Tibial nerve (tissue), 4 donors: ENCODE data around the gene MBD3L2. TPM values are rescaled to one million over a fixed set of nuclear protein-coding genes. Genes with fewer than 3 reads are reported as not detected.
"Not testable (repeated sequence)": the region's sequence is repeated elsewhere in the genome, so short reads cannot be mapped to it uniquely, and the experiment has no call there.

Experiments used
- DNase-seq, 2 donors: peaks; one replicate each; pipeline ENCODE4 v3.0.0-alpha.2; 2019; ENCODE audit warnings: low spot score in 2 of 2
- H3K27ac ChIP-seq, 4 donors: fragments of 200-600 bp; sonication (generic) in 3 of 4; one replicate each; pipeline ENCODE4 v1.5.1; 2017 to 2019; ENCODE audit warnings: mild to moderate bottlenecking in 1 of 4
- H3K27me3 ChIP-seq, 2 donors: fragments of 200-600 bp; sonication (generic) in 1 of 2; one replicate each; pipeline versions ENCODE4 v1.5.1 to v1.6.0; 2017 to 2019
- H3K36me3 ChIP-seq, 3 donors: fragments of 200-600 bp; sonication (generic); one replicate each; pipeline ENCODE4 v1.5.1; 2018 to 2019
- H3K4me1 ChIP-seq, 4 donors: fragments of 200-600 bp; sonication (generic) in 3 of 4; one replicate each; pipeline ENCODE4 v1.5.1; 2017 to 2019
- H3K4me3 ChIP-seq, 4 donors: fragments of 200-600 bp; sonication (generic) in 3 of 4; one replicate each; pipeline ENCODE4 v1.5.1; 2017 to 2019; ENCODE audit warnings: mild to moderate bottlenecking in 1 of 4, moderate library complexity in 1 of 4
- H3K9me3 ChIP-seq, 4 donors: fragments of 200-600 bp; sonication (generic) in 3 of 4; one replicate each; pipeline ENCODE4 v1.5.1; 2017 to 2019
- CTCF ChIP-seq, 5 experiments: fragments of 200-600 bp in 3 of 5; fragments of 450-650 bp in 2 of 5; sonication (generic) in 3 of 5; IDR thresholded peaks; one replicate each; pipeline ENCODE4 v1.5.1; 2016 to 2019; ENCODE audit warnings: antibody characterized with exemption in 5 of 5, mild to moderate bottlenecking in 3 of 5, moderate library complexity in 2 of 5
- EP300 ChIP-seq, 2 donors: sonication (generic); formaldehyde crosslinking; IDR thresholded peaks; one replicate each; pipeline ENCODE4 v1.6.1; 2017; ENCODE audit warnings: antibody characterized with exemption in 2 of 2, mild to moderate bottlenecking in 1 of 2
- POLR2A ChIP-seq, 2 donors: fragments of 450-650 bp; IDR thresholded peaks; one replicate each; pipeline ENCODE4 v1.6.1; 2017; ENCODE audit warnings: antibody characterized with exemption in 2 of 2, mild to moderate bottlenecking in 2 of 2, moderate library complexity in 2 of 2
- WGBS, 2 donors: methylation state at CpG; one replicate each; pipeline ENCODE4 v1.1.5; 2018; 5-methylcytosine and 5-hydroxymethylcytosine counted together
- total RNA-seq, 4 donors: library from RNA; depleted of rRNA; stranded (reverse); fragments of >200 nt; gene quantifications; one replicate each; pipeline ENCODE4 v1.1.0, GENCODE V29; 2016

MBD3L2 gene
- total RNA-seq, 4 donors from 2014 or later = not detected

GRCh38 chr19:7063764-7064418 is 14.8 kb downstream of the MBD3L2 start:
- Histone ChIP-seq H3K4me1 (no peaks in the 10 kb centered on the region), H3K9me3 (no peaks in the 10 kb centered on the region), H3K36me3 (no peaks in the 10 kb centered on the region), H3K4me3 (no peak overlapping the region), H3K27ac (no peak overlapping the region), H3K27me3 (no peaks in the 10 kb centered on the region)
- no peak for DNase-seq
- TF ChIP-seq CTCF (IDR thresholded peaks at IDR 0.05) = no peak
- TF ChIP-seq EP300 (IDR thresholded peaks at IDR 0.05) = no peak
- no peak for TF ChIP-seq POLR2A (IDR thresholded peaks at IDR 0.05)
- WGBS, 2 donors = 86 to 91% methylated on average over 9 of the region's 9 CpGs

- 45 to 60% methylated on average over 13 of the region's 13 CpGs for WGBS, 2 donors
- H3K9me3 ChIP-seq, DNase-seq, H3K27ac ChIP-seq, H3K4me3 ChIP-seq, H3K27me3 ChIP-seq: not testable (repeated sequence)
- peaks cover 0 to 16% (median 0%) of the 10 kb centered on the region in 3 donors for H3K36me3 ChIP-seq
- H3K4me1 ChIP-seq = peaks cover 0 to 10% (median 7%) of the 10 kb centered on the region in 4 donors
Measured at GRCh38 chr19:7067122-7067521, 18.0 kb downstream of the MBD3L2 start.

GRCh38 chr19:7067716-7068115 is 18.6 kb downstream of the MBD3L2 start:
- TF ChIP-seq POLR2A (IDR thresholded peaks at IDR 0.05) (no peak), EP300 (IDR thresholded peaks at IDR 0.05) (no peak), CTCF (IDR thresholded peaks at IDR 0.05) (no peak)

GRCh38 chr19:7068599-7068998 is 19.5 kb downstream of the MBD3L2 start:
- Histone ChIP-seq H3K27ac (peak overlapping the region in 3 of 4 donors; percentile 69 to 92 (median 80)), H3K4me3 (peak overlapping the region in 2 of 4 donors; percentile 84 to 99), H3K4me1 (peaks cover 0 to 10% (median 7%) of the 10 kb centered on the region in 4 donors), H3K36me3 (peaks cover 2 to 31% (median 10%) of the 10 kb centered on the region in 3 donors), H3K9me3 (peaks cover 0 to 3% (median 0%) of the 10 kb centered on the region in 4 donors), H3K27me3 (no peaks in the 10 kb centered on the region)
- TF ChIP-seq CTCF (IDR thresholded peaks at IDR 0.05) (no peak), POLR2A (IDR thresholded peaks at IDR 0.05) (no peak), EP300 (IDR thresholded peaks at IDR 0.05) (no peak)
- no peak for DNase-seq
- 82 to 84% methylated on average over 6 of the region's 6 CpGs for WGBS, 2 donors

More at GRCh38 chr19:7067716-7068115, 18.6 kb downstream of the MBD3L2 start:
- Histone ChIP-seq H3K27me3 (no peaks in the 10 kb centered on the region), H3K27ac (no peak overlapping the region), H3K4me3 (no peak overlapping the region), H3K9me3 (no peaks in the 10 kb centered on the region), H3K36me3 (peaks cover 2 to 22% (median 6%) of the 10 kb centered on the region in 3 donors), H3K4me1 (peaks cover 0 to 10% (median 7%) of the 10 kb centered on the region in 4 donors)
- 84 to 89% methylated on average over 2 of the region's 2 CpGs for WGBS, 2 donors
- DNase-seq = no peak

GRCh38 chr19:7069042-7069903 is 20.2 kb downstream of the MBD3L2 start, which contains the start of gene ZNF557:
TSS of gene ZNF557 (plus strand) at chr19:7069703. CDS start at chr19:7075075, 5,372 bp downstream.
- peak within 1 kb of the TSS; percentile 81 to 99 (median 88) for H3K4me3 ChIP-seq
- WGBS, 2 donors = 0 to 1% methylated on average over 28 to 41 of the region's 56 CpGs
- DNase-seq = peak; percentile 94 to 98
- TF ChIP-seq CTCF (IDR thresholded peaks at IDR 0.05) (no peak), POLR2A (IDR thresholded peaks at IDR 0.05) (peak; percentile 35 to 58), EP300 (IDR thresholded peaks at IDR 0.05) (peak; percentile 32 to 78)
- peaks cover 0 to 10% (median 7%) of the 10 kb centered on the region in 4 donors for H3K4me1 ChIP-seq
- peaks cover 0 to 5% (median 0%) of the 10 kb centered on the region in 4 donors for H3K9me3 ChIP-seq
- peak within 1 kb of the TSS; percentile 68 to 92 (median 74) for H3K27ac ChIP-seq
- no peaks in the 10 kb centered on the region for H3K27me3 ChIP-seq
- H3K36me3 ChIP-seq = peaks cover 2 to 37% (median 15%) of the 10 kb centered on the region in 3 donors
